ENCODE data around the gene NUDT19.

DNA sequence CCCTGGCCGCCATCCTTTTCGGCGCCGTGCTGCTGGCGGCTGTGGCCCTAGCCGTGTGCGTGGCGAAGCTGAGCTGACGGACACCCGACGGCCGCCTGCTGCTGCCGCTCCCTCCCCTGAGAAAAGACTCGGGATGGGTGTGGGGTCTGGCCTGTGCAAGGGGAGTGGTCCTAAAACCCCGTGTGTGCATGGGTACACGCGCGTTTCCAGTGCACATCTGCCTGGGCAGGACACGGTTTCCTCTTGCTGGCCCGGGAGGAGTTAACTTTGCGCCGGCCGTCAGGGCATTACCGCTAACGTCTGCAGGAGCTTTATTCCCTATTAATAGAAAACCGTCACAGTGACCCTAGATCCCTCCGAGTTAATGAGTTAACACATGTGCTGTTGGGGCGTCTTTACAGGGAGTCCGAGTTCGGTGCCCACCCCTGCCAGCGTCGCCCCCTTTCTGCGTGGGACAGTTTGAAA lies 14.7 kb upstream of the NUDT19 start:
- TF ChIP-seq, protein P1, sequence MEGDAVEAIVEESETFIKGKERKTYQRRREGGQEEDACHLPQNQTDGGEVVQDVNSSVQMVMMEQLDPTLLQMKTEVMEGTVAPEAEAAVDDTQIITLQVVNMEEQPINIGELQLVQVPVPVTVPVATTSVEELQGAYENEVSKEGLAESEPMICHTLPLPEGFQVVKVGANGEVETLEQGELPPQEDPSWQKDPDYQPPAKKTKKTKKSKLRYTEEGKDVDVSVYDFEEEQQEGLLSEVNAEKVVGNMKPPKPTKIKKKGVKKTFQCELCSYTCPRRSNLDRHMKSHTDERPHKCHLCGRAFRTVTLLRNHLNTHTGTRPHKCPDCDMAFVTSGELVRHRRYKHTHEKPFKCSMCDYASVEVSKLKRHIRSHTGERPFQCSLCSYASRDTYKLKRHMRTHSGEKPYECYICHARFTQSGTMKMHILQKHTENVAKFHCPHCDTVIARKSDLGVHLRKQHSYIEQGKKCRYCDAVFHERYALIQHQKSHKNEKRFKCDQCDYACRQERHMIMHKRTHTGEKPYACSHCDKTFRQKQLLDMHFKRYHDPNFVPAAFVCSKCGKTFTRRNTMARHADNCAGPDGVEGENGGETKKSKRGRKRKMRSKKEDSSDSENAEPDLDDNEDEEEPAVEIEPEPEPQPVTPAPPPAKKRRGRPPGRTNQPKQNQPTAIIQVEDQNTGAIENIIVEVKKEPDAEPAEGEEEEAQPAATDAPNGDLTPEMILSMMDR (conservative IDR thresholded peaks at IDR 0.05; ENCODE audit: low read depth, low read length): no peak
- TF ChIP-seq EZH2 (IDR thresholded peaks at IDR 0.05; ENCODE audit: borderline replicate concordance, low read depth, low read length, poor library complexity, severe bottlenecking): no peak
